ENCODE results near the gene CENPN.

Gene CENPN

DNA sequence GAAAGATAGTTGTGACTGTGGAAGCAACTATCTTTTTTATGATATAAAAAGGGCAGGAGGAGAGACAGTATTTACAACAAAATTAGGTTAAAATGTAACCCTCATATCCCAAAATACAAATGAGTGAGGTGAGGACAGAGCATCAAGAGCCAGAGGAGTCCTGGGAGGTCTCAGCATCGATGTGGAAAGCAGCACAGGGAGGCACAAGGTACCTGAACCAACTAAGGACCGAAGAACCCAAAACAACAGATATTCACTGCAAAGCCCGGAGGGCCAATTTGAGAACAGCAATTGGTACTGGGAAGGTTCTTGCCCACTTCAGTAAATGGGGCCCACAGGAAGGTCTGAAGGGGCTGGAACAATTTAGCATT is 37.9 kb upstream of the CENPN start:
- no peak for DNase-seq (ENCODE audit: low spot score)
- TF ChIP-seq CTCF (conservative IDR thresholded peaks at IDR 0.05; ENCODE audit: low read depth): no peak
- ChIA-PET POLR2A (ENCODE audit: low non-redundant PET) (no interaction called here), CTCF (no interaction called here)
- no peak overlapping the region for H3K27ac ChIP-seq

DNA sequence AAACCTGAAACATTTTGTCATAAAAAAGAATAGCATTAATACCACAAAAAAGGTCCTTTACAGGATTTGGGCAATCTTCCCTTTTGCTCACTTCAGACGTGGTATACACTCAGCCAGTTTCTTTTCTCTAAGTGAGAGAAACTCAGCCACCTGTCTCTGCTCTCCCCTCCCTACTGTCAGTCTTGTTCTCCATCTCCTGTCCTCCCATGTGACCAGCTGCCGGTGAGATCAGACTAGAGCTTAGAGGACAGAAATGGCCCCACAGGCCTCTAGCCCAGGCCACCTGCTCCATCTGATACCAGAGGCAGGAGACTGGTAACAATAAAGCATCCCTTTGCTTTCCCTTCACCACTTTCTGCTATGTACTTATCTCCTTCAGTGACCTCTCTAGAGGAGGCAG is 35.2 kb upstream of the CENPN start:
- H3K27ac ChIP-seq: no peak overlapping the region
- DNase-seq (ENCODE audit: low spot score): no peak
- CTCF ChIA-PET: interaction anchor here (0.6 kb wide), 1 partner anchor 47 kb away, joined by 3 read pairs; no protein-coding TSS in a partner anchor
- POLR2A ChIA-PET (ENCODE audit: low non-redundant PET): no interaction called here
- TF ChIP-seq CTCF (conservative IDR thresholded peaks at IDR 0.05; ENCODE audit: low read depth): no peak

DNA sequence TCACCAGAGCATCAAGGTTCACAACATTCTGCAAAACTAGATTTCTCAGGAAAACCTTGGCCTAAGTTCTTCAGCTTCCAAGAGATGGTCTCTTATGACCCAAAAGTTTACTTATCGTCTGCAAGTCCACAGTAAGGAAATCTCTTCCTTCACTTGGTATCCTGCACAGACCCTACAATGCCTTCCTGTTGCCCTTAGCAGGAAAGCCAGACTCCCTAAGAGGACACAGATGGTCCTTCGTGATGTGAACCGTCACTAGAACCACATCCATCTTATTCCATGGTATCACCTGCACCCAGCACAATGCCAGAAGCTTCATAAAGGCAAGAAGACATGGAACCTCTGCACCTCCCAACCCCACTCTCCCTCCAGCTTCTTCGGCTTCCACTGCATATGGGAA is 34.4 kb upstream of the CENPN start:
- ChIA-PET POLR2A (ENCODE audit: low non-redundant PET) (no interaction called here), CTCF (no interaction called here)
- no peak overlapping the region for H3K27ac ChIP-seq
- DNase-seq (ENCODE audit: low spot score): no peak
- no peak for TF ChIP-seq CTCF (conservative IDR thresholded peaks at IDR 0.05; ENCODE audit: low read depth)

DNA sequence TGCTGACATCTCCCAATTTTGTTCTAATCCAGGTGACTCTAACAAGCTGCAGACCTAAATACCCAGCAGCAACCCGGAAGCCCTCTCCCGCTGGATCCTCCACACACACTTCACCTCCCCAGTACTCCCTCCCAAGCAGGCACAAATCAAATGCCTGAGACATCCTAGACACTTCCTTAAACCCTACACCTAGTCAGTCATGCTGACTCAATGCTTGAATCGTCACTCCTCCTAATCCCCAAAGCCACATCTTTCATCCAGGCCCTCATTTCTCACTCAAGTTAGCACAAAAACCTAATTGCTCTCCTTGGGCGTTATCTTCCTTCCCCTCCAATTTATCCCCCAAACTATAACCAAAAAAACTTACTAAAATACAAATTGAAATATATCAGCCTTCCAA is 33.0 kb upstream of the CENPN start:
- ChIA-PET CTCF (interaction anchor here (0.8 kb wide), 1 partner anchor 108 kb away, joined by 3 read pairs; no protein-coding TSS in a partner anchor), POLR2A (ENCODE audit: low non-redundant PET) (no interaction called here)
- peak; percentile 12 for DNase-seq (ENCODE audit: low spot score)
- no peak overlapping the region for H3K27ac ChIP-seq
- no peak for TF ChIP-seq CTCF (conservative IDR thresholded peaks at IDR 0.05; ENCODE audit: low read depth)

DNA sequence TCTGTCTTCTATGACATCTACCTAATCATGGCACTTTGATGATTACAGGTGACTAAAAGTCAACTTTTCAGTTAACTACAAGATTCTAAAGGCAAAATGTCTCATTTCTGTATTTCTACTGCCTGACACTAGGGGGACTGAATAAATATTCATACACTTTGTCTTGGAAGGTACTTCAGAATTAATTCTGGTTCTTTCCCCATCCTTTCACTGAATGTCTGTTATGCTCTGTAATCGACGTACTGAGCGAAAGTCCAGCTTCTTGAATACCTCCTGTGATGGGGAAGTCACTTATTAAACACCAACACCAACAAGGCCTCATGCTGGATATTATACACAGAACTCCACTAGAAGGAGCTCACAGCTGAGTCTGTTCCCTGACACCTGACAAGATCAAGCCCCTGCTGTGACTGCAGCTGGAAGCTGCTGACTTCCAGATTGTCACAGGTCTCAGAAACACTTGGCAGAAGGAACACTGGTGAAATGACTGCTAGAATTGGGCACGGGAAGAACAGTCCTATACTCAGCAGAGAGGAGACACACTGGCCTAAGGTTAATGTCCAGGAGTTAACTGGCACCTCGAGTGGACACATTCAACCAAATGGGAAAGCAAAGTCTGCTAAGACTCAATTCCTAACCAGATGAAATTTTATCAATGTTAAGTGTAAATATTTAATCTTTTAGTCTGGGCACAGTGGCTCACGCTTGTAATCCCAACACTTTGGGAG is 32.2 kb upstream of the CENPN start:
- TF ChIP-seq CTCF (conservative IDR thresholded peaks at IDR 0.05; ENCODE audit: low read depth): peak; percentile 18; the same call in 1 of the 2 replicates
- ChIA-PET POLR2A (ENCODE audit: low non-redundant PET) (no interaction called here), CTCF (interaction anchor here (0.8 kb wide), 1 partner anchor 107 kb away, joined by 3 read pairs; no protein-coding TSS in a partner anchor)
- H3K27ac ChIP-seq: no peak overlapping the region
- DNase-seq (ENCODE audit: low spot score): peak; percentile 10

GRCh38 chr16:80976946-80977345 is 30.1 kb upstream of the CENPN start:
- no peak for TF ChIP-seq CTCF (conservative IDR thresholded peaks at IDR 0.05; ENCODE audit: low read depth)
- DNase-seq (ENCODE audit: low spot score): no peak
- ChIA-PET POLR2A (ENCODE audit: low non-redundant PET) (no interaction called here), CTCF (no interaction called here)
- H3K27ac ChIP-seq: no peak overlapping the region
